HT1080 (cell line): ENCODE results near the gene MYCBP2. TPM values are rescaled to one million over a fixed set of nuclear protein-coding genes. Genes with fewer than 3 reads are reported as not detected.
"Not testable (repeated sequence)": the region's sequence is repeated elsewhere in the genome, so short reads cannot be mapped to it uniquely, and the experiment has no call there.

Experiments used
- DNase-seq: peaks from one replicate; pipeline ENCODE4 v3.0.0-alpha.2; 2015; ENCODE audit warnings: low read depth
- polyA plus RNA-seq, 2 experiments: library from polyadenylated mRNA; depleted of rRNA; stranded (reverse); fragments of >200 nt; gene quantifications; 2 replicates each; pipeline ENCODE4 v1.2.3, GENCODE V29; 2015
- total RNA-seq: library from RNA; depleted of rRNA; stranded (reverse); fragments of >200 nt; shearing (Covaris generic); gene quantifications from 2 replicates; pipeline ENCODE4 v1.2.3, GENCODE V29; 2014; rRNA removed

The MYCBP2 gene, protein sequence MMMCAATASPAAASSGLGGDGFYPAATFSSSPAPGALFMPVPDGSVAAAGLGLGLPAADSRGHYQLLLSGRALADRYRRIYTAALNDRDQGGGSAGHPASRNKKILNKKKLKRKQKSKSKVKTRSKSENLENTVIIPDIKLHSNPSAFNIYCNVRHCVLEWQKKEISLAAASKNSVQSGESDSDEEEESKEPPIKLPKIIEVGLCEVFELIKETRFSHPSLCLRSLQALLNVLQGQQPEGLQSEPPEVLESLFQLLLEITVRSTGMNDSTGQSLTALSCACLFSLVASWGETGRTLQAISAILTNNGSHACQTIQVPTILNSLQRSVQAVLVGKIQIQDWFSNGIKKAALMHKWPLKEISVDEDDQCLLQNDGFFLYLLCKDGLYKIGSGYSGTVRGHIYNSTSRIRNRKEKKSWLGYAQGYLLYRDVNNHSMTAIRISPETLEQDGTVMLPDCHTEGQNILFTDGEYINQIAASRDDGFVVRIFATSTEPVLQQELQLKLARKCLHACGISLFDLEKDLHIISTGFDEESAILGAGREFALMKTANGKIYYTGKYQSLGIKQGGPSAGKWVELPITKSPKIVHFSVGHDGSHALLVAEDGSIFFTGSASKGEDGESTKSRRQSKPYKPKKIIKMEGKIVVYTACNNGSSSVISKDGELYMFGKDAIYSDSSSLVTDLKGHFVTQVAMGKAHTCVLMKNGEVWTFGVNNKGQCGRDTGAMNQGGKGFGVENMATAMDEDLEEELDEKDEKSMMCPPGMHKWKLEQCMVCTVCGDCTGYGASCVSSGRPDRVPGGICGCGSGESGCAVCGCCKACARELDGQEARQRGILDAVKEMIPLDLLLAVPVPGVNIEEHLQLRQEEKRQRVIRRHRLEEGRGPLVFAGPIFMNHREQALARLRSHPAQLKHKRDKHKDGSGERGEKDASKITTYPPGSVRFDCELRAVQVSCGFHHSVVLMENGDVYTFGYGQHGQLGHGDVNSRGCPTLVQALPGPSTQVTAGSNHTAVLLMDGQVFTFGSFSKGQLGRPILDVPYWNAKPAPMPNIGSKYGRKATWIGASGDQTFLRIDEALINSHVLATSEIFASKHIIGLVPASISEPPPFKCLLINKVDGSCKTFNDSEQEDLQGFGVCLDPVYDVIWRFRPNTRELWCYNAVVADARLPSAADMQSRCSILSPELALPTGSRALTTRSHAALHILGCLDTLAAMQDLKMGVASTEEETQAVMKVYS (N-terminal part only)
- total RNA-seq = 39.3 and 41.3 TPM in 2 replicates
- 20.5 and 29.3 TPM in 2 replicates for polyA plus RNA-seq (2015; cell fraction: cytosol; rRNA removed)
- 57.6 and 59.0 TPM in 2 replicates for polyA plus RNA-seq (2015; cell fraction: nucleus; rRNA removed)

DNA sequence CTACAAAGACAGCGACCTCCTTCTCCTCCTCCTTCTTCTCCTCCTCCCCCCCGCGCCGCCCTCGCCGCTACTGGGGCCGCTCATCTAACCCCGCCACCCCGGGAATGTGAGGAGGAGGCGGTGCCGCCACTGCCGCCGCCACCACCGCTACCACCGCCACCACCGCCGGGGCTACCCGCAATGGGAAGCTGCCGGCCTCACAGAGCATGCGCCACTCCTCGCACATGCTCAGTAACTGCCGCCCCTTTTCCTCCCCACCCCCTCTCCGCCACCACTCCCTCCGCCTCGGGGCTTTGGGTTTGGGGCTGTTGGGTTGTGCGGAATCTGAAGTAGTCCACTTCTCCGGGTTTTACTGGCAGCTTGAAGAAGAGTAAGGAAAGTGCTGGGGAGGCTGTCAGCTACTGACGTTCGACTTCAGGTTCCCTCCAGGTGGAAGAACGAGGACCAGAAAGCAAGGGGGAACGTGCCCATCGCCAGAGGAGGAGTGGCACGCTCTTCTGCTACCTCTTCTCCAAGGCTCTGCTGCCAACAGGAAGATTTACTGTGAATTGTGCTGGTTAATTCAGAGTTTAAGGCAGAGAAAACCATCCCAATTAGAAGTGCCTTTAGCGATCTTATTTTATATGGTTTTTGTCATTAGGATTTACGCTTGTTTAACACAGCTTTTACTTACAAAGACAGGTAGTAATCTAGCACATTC lies at the start of gene MYCBP2:
MYCBP2 (minus strand) TSS at position 190 of the 700 bp plus-strand sequence. CDS start 319 bp downstream, outside the sequence.
- peak; percentile 97 for DNase-seq

DNA sequence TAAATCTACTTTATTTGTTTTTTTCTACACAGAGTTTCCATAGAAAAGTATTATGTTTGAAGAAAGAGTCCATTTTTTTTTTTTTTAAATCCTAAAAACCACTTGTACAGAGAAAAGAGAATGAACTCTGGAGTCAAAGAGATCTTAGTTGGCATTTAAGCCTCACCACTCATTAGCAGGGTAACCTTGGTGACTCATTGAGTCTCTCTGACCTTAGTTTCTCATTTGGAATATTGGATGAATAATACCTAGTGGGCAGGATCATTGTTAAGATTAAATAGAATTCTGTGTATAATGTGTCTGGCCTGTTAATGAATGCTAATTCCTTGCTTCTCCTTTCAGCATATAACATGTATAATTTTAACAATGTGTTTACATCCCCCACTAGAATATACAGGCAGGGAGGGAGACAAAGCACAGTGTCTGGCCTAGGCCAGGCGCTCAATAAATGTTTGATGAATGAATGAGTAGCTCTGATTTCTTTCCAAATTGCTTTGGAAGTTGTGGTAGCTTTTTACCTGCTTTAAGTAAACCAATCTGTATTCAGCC lies 48.7 kb upstream of the MYCBP2 start:
- DNase-seq = no peak

DNA sequence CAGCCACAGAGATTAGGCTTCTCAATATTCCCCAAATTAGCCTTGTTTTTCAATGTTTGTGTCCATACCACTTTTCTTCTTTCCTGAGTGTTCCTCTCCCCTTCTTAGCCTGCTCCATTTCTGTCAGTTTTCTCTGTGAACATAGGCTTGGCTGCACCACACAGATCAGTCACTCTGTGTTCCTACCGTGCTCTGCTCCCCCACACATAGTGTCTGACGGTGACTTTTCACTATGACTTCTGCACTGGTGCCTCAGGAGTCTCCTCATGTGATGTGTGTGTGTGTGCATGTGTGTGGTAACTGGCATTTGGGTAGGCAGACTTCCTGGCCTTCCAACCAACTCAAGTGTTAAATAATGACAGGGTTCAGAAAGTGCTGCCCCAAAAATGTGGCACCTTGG lies 47.9 kb upstream of the MYCBP2 start:
- DNase-seq = no peak

DNA sequence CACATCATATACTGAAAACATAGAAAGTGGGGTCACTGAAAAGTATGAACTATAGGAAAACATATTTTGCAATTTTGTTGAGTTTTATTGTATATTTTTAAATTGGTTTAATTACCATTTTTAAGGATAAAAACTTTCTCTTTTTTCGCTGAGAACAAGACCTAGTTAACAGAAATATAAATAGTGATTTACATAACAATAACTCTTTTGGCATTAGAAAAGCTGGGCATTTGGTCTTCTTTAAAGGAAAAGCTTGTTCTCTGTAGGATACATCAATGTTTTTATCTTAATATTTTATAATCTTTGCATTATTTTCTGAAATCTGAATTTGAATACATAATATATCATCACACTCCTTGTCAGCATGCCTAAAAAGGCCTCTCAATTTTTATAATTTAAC lies 47.4 kb upstream of the MYCBP2 start:
- DNase-seq = no peak

DNA sequence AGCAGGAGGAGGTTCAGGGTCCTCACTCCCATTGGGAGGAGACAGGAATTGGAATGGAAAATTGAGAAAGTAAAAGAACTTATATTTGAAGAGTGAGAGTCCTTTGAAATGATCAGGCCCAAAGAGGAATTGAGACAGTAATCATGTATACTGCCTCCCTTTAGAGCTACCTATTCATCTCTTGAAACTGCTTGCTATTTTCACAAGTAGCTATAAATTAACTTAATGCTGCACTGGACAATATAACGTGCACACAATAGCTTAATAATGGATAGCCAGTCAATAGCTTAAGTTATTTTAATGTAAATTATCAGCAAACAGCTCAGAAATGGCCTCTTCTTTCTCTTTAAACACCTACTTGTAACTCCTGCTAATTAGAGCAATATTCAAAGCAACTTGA lies 46.6 kb upstream of the MYCBP2 start:
- DNase-seq = no peak

DNA sequence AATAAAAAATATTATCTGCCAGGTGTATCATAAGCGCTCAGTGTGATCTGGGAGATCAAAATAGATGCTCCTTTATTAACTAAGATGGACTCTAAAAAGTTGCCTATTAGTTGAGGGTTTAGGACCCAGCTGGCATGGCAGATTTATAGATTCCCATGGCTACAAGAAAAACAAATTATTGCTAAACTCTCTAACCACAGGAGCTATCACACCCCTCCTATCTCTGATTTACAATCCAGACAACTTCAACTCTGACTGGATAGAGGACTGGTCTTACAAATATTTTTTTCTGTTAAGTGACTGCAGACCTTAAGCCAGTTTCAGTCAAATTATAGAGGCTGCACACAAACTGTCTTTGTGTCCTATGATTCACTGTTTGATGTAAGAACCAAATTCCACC lies 45.4 kb upstream of the MYCBP2 start:
- DNase-seq = no peak

DNA sequence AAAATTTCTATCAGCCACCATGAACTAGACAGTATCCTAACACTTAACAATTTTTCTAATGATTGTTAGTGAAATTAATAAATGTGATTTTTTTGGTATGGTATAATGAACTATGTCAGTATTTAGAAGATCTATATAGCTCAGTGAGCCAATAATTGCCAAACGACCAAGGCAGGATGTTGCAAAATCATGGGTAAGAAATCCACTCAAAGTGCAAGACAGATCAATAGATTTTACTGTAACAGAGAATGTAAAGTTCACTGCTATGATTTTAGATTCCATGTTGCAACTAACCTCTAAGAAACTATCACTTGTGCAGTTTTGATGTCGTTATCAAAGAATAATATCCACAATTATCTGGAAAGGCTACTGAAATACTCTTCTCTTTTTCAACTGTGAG lies 44.0 kb upstream of the MYCBP2 start:
- no peak for DNase-seq

DNA sequence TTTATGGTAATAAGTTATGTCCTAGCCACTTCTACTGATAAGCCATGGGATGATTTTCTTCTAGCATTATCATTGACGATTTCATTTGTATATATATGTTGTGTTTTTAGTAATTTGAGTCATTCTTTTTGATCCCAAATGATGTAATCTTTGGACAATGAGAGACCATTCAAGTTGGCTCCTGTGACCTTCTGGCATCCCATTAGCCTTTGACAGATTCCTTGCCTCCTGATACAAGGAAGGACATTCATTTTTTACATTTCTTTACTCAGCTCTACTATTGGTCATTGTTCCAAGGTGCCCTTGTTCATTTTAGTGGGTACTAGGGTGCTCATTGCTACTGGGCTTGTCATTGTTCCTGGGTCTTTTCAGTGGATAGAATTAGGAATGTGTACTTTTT lies 35.3 kb upstream of the MYCBP2 start:
- DNase-seq = no peak

DNA sequence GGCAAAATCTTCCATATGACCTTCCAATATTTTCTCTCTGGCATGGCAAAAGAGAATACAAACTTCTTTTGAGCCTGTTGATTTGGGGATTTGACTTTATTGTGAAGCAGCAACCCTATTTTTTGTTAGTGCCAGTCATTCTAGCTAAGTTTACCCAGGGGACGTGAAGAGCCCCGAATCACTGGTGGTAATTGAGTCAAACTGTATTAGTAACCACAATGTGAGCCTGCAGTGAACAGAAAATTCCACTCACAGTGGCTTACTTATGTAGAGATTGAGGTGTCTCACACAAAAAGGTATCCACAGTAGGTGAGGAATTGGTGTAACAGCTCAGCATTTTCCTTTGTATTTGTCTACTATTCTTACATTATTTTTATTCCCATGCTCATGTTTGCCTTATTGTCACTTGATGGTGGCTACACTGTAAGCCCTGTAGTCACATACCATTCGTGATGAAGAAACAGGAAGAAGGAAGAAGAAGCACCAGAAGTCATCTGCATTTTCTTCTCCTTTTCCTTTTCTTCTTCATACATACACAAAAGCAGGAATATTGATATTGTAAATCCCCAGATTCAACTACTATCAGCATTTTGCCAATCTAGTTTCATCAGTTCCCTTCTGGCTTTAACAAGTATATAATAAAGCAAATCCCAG lies 33.3 kb upstream of the MYCBP2 start:
- no peak for DNase-seq

DNA sequence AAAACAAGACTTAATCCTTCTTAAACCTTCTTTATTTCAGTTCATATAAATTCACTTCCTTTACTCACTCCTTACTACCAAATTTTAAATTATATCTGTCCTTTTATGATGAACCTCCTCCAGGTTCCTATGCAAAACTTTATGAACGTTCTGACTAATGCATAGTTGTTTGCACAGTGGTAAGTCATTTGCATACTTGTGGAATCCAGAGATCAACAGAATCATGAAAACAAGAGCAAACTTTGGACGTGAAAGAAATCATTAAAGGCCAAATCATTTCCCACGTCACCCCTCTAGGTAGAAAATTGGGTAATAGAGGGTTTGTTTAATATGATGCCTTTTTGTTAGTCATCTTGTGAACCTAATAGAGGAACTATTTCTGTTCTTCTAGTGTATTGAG lies 32.3 kb upstream of the MYCBP2 start:
- DNase-seq = no peak

DNA sequence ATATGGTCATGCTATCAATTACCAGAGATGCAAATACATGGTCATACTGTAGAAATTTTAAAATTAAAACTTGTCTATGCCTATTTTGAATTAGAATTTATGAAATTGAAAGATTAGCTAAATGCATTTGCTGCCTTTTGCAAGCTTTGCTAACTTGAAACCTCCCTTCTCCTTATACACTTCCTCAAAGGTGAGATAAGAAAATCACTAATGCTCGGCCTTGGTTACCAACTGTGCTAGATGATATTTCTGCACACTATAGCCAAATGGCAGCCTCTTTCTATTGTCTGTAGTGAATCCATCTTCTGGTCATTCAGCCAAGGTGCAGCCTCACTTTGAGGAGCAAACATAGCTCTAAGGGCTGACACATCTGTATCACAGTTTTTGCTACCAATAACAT lies 31.1 kb upstream of the MYCBP2 start:
- no peak for DNase-seq

DNA sequence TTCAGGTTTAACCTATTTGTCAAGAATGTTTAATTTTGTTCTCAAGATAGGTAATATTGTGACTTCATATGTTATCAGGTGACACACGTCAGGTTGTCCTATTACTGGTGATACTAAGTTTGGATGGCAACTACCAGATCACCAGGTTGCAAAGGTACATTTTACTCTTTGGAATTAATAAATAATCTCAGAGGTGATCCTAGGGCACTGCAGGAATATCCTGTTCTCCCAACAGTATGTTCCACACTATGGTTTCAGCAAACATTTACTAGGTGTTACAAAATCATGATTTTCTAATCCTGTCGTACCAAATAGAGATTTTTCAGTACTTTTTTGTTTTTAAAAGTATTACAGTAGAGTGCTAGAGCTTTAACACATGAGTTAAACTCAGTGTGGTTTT lies 29.3 kb upstream of the MYCBP2 start:
- no peak for DNase-seq

DNA sequence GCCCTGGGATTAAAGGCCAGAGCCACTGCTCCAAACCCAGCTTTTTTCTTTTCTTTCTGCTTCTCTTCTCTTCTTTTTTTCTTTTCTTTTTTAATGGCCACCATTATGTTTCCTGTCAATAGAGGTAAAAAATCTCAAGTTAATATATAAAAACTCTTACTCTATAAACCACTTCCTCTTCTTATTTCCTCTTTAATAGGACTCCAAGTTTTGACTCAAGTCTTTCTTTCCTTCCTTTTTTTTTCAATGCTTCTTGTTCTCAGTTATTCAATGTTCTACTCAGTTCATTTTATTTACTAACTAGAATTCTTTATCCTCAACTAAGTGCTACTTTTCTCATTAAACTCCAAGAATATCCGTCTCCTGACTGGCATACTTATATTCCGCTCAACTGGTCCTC lies 27.1 kb upstream of the MYCBP2 start:
- DNase-seq = no peak

DNA sequence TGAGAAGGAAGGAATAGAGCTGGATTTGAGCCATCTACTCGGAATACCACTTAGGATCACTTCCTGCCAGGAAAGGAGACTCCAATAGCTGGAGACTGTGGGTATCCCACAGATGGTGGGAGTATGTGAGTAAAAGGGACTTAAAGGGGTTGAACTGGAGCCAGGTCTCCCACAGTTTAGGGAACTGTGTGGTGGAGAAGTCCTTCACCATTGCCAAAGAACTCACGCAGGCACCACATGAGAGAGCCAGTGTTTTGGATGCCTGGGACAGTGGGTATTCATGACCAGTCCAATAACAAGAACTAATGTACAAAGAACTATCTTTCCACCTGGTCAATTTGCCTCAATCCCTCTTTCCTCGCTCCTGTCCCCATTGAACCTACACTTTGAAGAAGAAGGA lies 24.4 kb upstream of the MYCBP2 start:
- peak; percentile 40 for DNase-seq

DNA sequence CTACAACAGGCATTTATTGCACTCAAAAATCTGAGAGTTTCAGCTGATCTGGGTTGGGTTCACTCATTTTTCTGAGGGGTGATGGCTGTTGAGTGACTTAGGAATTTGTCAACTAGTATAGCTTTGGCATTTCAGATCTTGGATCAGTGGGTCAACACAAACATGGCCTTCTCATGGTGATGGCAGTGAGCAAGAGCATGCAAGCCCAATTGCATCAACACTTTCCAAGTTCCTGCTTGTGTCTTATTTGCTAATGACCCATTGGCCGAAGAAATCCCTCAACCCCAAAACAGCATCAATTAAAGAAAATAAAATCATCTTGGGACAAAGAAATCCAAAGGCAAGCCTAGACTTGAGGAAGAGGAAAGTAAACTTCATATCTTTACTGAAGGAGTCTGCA lies 23.9 kb upstream of the MYCBP2 start:
- no peak for DNase-seq

DNA sequence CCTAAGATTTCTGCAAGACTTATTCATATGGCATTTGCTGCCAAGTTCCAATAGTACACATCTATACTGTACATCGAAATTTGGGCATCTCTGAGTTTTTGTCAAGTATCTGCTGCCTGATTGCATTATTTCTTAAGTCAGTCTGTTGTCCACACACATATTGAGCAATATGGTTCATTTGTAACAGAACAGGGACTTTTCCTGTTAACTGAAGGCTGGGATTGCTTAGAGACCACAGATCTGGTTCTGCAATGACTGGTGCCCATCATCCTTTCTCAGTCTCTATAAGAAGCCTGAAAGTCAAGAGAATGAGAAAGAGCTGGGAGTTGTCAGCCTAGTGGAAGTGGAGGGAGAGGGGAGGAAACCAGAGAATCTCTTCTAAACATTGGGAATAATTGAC lies 22.5 kb upstream of the MYCBP2 start:
- DNase-seq = no peak

DNA sequence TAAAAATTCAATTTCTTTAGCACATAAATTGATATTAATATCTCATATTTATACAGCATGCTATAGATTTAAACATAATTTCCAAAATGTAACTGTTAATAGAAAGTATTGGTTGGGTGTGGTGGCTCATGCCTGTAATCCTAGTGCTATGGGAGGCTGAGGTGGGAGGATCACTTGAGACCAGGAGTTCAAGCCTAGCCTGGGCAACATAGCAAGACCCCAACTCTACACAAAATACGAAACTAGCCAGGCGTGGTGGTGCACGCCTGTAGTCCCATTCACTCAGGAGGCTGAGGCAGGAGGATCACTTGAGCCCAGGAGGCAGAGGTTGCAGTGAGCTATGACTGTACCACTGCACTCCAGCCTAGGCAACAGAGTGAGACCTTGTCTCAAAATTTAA lies 20.5 kb upstream of the MYCBP2 start:
- DNase-seq = not testable (repeated sequence)

DNA sequence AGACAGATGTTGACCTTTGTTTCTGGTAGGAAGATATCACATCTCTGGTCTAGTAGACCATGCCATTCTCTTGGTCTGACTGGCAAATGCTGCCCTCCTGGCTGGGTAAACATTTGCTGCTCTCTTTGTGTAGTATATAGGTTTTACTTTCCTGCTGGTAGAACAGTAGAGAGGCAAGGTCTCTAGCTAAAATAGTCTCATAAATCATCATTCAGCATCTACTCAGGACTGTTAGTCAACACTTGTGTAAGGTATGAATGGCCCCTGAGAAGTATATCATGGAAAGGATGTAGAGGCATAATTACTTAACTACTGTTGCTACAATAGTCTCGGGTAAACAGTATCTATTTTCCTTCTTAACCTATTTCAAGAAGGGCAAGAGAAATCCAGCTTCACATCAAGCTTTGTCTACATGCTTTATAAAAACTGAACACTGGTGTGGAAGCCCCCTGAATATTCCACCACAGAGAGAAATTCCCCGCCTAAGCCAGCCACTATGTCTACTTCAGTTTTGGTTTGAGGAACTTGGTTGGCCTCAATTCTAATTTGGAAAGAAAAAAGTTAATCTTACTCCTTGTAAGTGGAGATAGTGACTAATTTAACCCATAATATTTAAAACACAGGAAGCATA lies 18.4 kb upstream of the MYCBP2 start:
- DNase-seq = no peak

DNA sequence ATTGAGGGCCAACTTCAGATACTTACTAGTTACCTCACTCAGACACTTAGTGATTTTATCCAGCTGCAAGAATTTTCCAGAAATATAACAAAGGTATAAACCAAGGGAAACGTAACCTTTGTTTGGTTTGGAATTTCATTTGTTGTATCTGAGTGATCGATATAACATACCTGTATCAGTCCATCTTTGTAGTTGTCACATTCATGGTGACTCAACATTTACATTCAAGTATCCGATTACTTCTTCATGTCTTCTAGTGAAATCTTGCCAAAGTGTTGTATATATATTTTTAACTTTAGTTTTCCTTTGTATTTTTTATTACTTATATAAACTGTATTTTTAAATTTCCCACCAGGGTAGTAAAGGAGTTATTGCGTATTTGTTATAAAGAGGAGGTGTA lies 16.9 kb upstream of the MYCBP2 start:
- no peak for DNase-seq

DNA sequence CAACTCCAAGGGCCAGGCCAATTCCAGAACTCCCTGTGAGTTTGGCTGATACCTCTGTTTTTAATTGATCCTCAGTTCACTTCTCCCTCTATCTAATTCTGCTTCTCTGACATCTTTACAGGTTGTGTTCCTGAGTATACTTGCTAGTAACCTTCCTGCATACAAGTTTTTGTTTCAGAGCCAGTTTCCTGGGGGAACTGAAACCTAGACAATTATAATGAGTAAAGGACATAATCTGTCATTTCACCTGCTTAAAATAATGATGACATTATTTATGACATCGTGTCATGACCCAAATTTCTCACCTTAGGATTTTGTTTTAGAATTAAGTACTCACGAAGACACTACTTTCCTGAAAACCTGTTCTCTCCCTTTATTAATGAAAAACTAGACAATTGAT lies 12.5 kb upstream of the MYCBP2 start:
- no peak for DNase-seq
